ENCODE data around the gene ZSCAN9. TPM values are rescaled to one million over a fixed set of nuclear protein-coding genes. Genes with fewer than 3 reads are reported as not detected.
A peak's percentile ranks its signal among the peaks of the same experiment; 100 is the strongest.

Gene ZSCAN9
- total and polyA plus RNA-seq, 4 donors = 1.3 to 4.8 (median 2.6) TPM

- Histone ChIP-seq H3K4me3 (ENCODE audit: low read depth in 1 of 3, low read length in 3 of 3) (peak overlapping the region in 1 of 3 donors; percentile 21), H3K9ac (ENCODE audit: low read depth in 1 of 2, low read length in 2 of 2) (no peak overlapping the region), H3K4me1 (ENCODE audit: control insufficient read depth in 4 of 4, insufficient read depth in 4 of 4, low read length in 3 of 4) (peaks cover 0 to 4% (median 1%) of the 10 kb centered on the region in 4 donors), H3K27ac (ENCODE audit: low read depth in 1 of 2, low read length in 2 of 2) (no peak overlapping the region), H3K27me3 (ENCODE audit: control insufficient read depth in 4 of 4, insufficient read depth in 4 of 4, low read length in 3 of 4) (peaks cover 2 to 38% (median 22%) of the 10 kb centered on the region in 4 donors), H3K9me3 (ENCODE audit: control insufficient read depth in 4 of 4, low read length in 3 of 4) (peaks cover 5 to 12% (median 8%) of the 10 kb centered on the region in 4 donors), H3K36me3 (ENCODE audit: control insufficient read depth in 4 of 4, insufficient read depth in 3 of 4, low read depth in 1 of 4, low read length in 3 of 4) (no peaks in the 10 kb centered on the region)
- WGBS = 2% methylated on average over 21 of the region's 21 CpGs
- peak; percentile 54 for DNase-seq (ENCODE audit: low spot score)
- TF ChIP-seq FOXA1 (IDR thresholded peaks at IDR 0.05) (no peak), ATF3 (IDR thresholded peaks at IDR 0.05) (peak; percentile 52)
Measured at GRCh38 chr6:28212510-28213212, 12.4 kb upstream of the ZSCAN9 start.

GRCh38 chr6:28213213-28213523, 11.9 kb upstream of the ZSCAN9 start:
- no peak overlapping the region for H3K27ac ChIP-seq (ENCODE audit: low read depth in 1 of 2, low read length in 2 of 2)
- 27% methylated on average over 2 of the region's 2 CpGs for WGBS
- peaks cover 0 to 3% (median under 1%) of the 10 kb centered on the region in 4 donors for H3K4me1 ChIP-seq (ENCODE audit: control insufficient read depth in 4 of 4, insufficient read depth in 4 of 4, low read length in 3 of 4)
- no peak for TF ChIP-seq REST (IDR thresholded peaks at IDR 0.05)
- TF ChIP-seq SP1 (IDR thresholded peaks at IDR 0.05) = no peak
- no peak for TF ChIP-seq RXRA (IDR thresholded peaks at IDR 0.05)
- no peak for TF ChIP-seq HNF4G (IDR thresholded peaks at IDR 0.05)
- TF ChIP-seq YY1 (IDR thresholded peaks at IDR 0.05) = no peak
- TF ChIP-seq GABPA (IDR thresholded peaks at IDR 0.05 in 1 of 2, conservative IDR thresholded peaks at IDR 0.05 in 1 of 2) = no peak
- TF ChIP-seq TAF1 (conservative IDR thresholded peaks at IDR 0.05) = no peak
- no peak for TF ChIP-seq NR2F2 (IDR thresholded peaks at IDR 0.05)
- TF ChIP-seq MAX (IDR thresholded peaks at IDR 0.05) = no peak
- no peak for TF ChIP-seq JUND (IDR thresholded peaks at IDR 0.05)
- TF ChIP-seq RAD21 (IDR thresholded peaks at IDR 0.05) = no peak
- TF ChIP-seq EGR1 (IDR thresholded peaks at IDR 0.05; ENCODE audit: low read depth in 2 of 2) = no peak
- no peak for TF ChIP-seq CTCF (IDR thresholded peaks at IDR 0.05; ENCODE audit: low read depth, low read length, missing input control)
- no peak for TF ChIP-seq ATF3 (IDR thresholded peaks at IDR 0.05)
- TF ChIP-seq FOXA2 (IDR thresholded peaks at IDR 0.05) = no peak
- TF ChIP-seq HNF4A (conservative IDR thresholded peaks at IDR 0.05) = no peak
- TF ChIP-seq ZBTB33 (IDR thresholded peaks at IDR 0.05) = no peak
- H3K36me3 ChIP-seq (ENCODE audit: control insufficient read depth in 4 of 4, insufficient read depth in 3 of 4, low read depth in 1 of 4, low read length in 3 of 4) = no peaks in the 10 kb centered on the region
- peaks cover 5 to 10% (median 6%) of the 10 kb centered on the region in 4 donors for H3K9me3 ChIP-seq (ENCODE audit: control insufficient read depth in 4 of 4, low read length in 3 of 4)
- no peak overlapping the region for H3K9ac ChIP-seq (ENCODE audit: low read depth in 1 of 2, low read length in 2 of 2)
- H3K4me3 ChIP-seq (ENCODE audit: low read depth in 1 of 3, low read length in 3 of 3) = no peak overlapping the region
- H3K27me3 ChIP-seq (ENCODE audit: control insufficient read depth in 4 of 4, insufficient read depth in 4 of 4, low read length in 3 of 4) = peaks cover 2 to 33% (median 18%) of the 10 kb centered on the region in 4 donors
- DNase-seq (ENCODE audit: low spot score) = no peak
